HEK293 (cell line): Measurements from ENCODE around the gene RASD1.

Experiments used
- CTCF ChIA-PET: fragments of 350-600 bp; formaldehyde crosslinking; extraction: SDS; loops from one replicate; lab custom pipeline; 2021; ENCODE audit warnings: antibody characterized with exemption; lab: Yijun Ruan, JAX
- POLR2A ChIA-PET: fragments of 300-600 bp; formaldehyde crosslinking; extraction: SDS; loops from one replicate; lab custom pipeline; 2020; ENCODE audit warnings: antibody characterized with exemption, inconsistent platforms; lab: Yijun Ruan, JAX
- H3K27ac ChIP-seq: fragments of 200-500 bp; sonication (Bioruptor generic); 2 replicates; pipeline ENCODE4 v1.5.1; 2014; ENCODE audit warnings: low read depth, low read length, control low read depth, inconsistent platforms; ENCODE audit errors: extremely low read depth
- H3K36me3 ChIP-seq, 2 experiments: fragments of 200-500 bp in 1 of 2; sonication (Bioruptor generic) in 1 of 2; 1 replicate in 1 of 2; 2 replicates in 1 of 2; pipeline ENCODE4 v1.5.1; 2014 to 2017; ENCODE audit warnings: inconsistent platforms in 2 of 2, low read length in 2 of 2; ENCODE audit not compliant: control insufficient read depth in 2 of 2, insufficient read depth in 1 of 2
- H3K4me1 ChIP-seq: fragments of 200-500 bp; sonication (Bioruptor generic); 2 replicates; pipeline ENCODE4 v1.5.1; 2014; ENCODE audit warnings: mild to moderate bottlenecking, low read length, inconsistent platforms; ENCODE audit not compliant: control insufficient read depth, insufficient read depth
- H3K4me3 ChIP-seq: 2 replicates; pipeline ENCODE4 v1.5.1; 2011; ENCODE audit warnings: low read depth, mild to moderate bottlenecking, control low read depth, low read length, moderate library complexity
- H3K9me3 ChIP-seq: fragments of 200-500 bp; sonication (Bioruptor generic); 2 replicates; pipeline ENCODE4 v1.5.1; 2014; ENCODE audit warnings: low read depth, low read length, inconsistent platforms; ENCODE audit not compliant: control insufficient read depth, insufficient read depth
- BCL6B ChIP-seq: fragments of 450-650 bp; formaldehyde crosslinking; IDR thresholded peaks from 2 replicates; pipeline ENCODE4 v1.5.1; 2017; ENCODE audit warnings: missing biosample characterization, missing genetic modification characterization
- FEZF1 ChIP-seq: fragments of 450-650 bp; formaldehyde crosslinking; IDR thresholded peaks from 2 replicates; pipeline ENCODE4 v1.5.1; 2016; ENCODE audit warnings: missing biosample characterization, missing genetic modification characterization
- GLI4 ChIP-seq: fragments of 450-650 bp; formaldehyde crosslinking; IDR thresholded peaks from 2 replicates; pipeline ENCODE4 v1.5.1; 2016; ENCODE audit warnings: missing biosample characterization, missing genetic modification characterization
- KLF1 ChIP-seq: fragments of 450-650 bp; formaldehyde crosslinking; IDR thresholded peaks from 2 replicates; pipeline ENCODE4 v1.5.1; 2016; ENCODE audit warnings: missing biosample characterization, missing genetic modification characterization
- PRDM4 ChIP-seq: fragments of 450-650 bp; formaldehyde crosslinking; IDR thresholded peaks from 2 replicates; pipeline ENCODE4 v1.5.1; 2017; ENCODE audit warnings: missing biosample characterization, missing genetic modification characterization
- PRDM6 ChIP-seq: fragments of 450-650 bp; formaldehyde crosslinking; IDR thresholded peaks from 2 replicates; pipeline ENCODE4 v1.5.1; 2017; ENCODE audit warnings: missing biosample characterization, missing genetic modification characterization
- REPIN1 ChIP-seq: fragments of 450-650 bp; formaldehyde crosslinking; IDR thresholded peaks from 2 replicates; pipeline ENCODE4 v1.5.1; 2017; ENCODE audit warnings: missing biosample characterization, missing genetic modification characterization, low read depth
- WT1 ChIP-seq: fragments of 450-650 bp; formaldehyde crosslinking; IDR thresholded peaks from 2 replicates; pipeline ENCODE4 v1.5.1; 2016; ENCODE audit warnings: missing biosample characterization, missing genetic modification characterization
- ZBTB17 ChIP-seq: fragments of 450-650 bp; formaldehyde crosslinking; IDR thresholded peaks from 2 replicates; pipeline ENCODE4 v1.5.1; 2016; ENCODE audit warnings: missing biosample characterization, missing genetic modification characterization
- ZBTB44 ChIP-seq: fragments of 450-650 bp; IDR thresholded peaks from 2 replicates; pipeline ENCODE4 v1.5.1; 2018; ENCODE audit warnings: missing biosample characterization, mild to moderate bottlenecking, missing genetic modification characterization
- ZBTB6 ChIP-seq: fragments of 450-650 bp; formaldehyde crosslinking; IDR thresholded peaks from 2 replicates; pipeline ENCODE4 v1.5.1; 2017; ENCODE audit warnings: missing biosample characterization, missing genetic modification characterization
- ZNF302 ChIP-seq: fragments of 450-650 bp; formaldehyde crosslinking; IDR thresholded peaks from 2 replicates; pipeline ENCODE4 v1.5.1; 2016; ENCODE audit warnings: missing biosample characterization, missing genetic modification characterization, low read depth
- ZNF335 ChIP-seq: fragments of 450-650 bp; formaldehyde crosslinking; conservative IDR thresholded peaks from 2 replicates; pipeline ENCODE4 v1.5.1; 2016; ENCODE audit warnings: missing biosample characterization, missing genetic modification characterization
- ZNF449 ChIP-seq: fragments of 450-650 bp; formaldehyde crosslinking; IDR thresholded peaks from 2 replicates; pipeline ENCODE4 v1.5.1; 2017; ENCODE audit warnings: missing biosample characterization, mild to moderate bottlenecking, missing genetic modification characterization, moderate library complexity
- ZNF544 ChIP-seq: fragments of 450-650 bp; formaldehyde crosslinking; IDR thresholded peaks from 2 replicates; pipeline ENCODE4 v1.5.0; 2017; ENCODE audit warnings: missing biosample characterization, missing genetic modification characterization
- ZNF560 ChIP-seq: fragments of 450-650 bp; formaldehyde crosslinking; IDR thresholded peaks from 2 replicates; pipeline ENCODE4 v1.5.1; 2017; ENCODE audit warnings: missing biosample characterization, missing genetic modification characterization, borderline replicate concordance
- ZNF580 ChIP-seq: fragments of 450-650 bp; formaldehyde crosslinking; IDR thresholded peaks from 2 replicates; pipeline ENCODE4 v1.5.1; 2016; ENCODE audit warnings: missing biosample characterization, missing genetic modification characterization
- ZNF660 ChIP-seq: fragments of 450-650 bp; IDR thresholded peaks from 2 replicates; pipeline ENCODE4 v1.5.1; 2018; ENCODE audit warnings: missing biosample characterization, mild to moderate bottlenecking, missing genetic modification characterization
- ZNF692 ChIP-seq: fragments of 450-650 bp; formaldehyde crosslinking; IDR thresholded peaks from 2 replicates; pipeline ENCODE4 v1.5.1; 2016; ENCODE audit warnings: missing biosample characterization, missing genetic modification characterization
- ZNF785 ChIP-seq: fragments of 450-650 bp; formaldehyde crosslinking; IDR thresholded peaks from 2 replicates; pipeline ENCODE4 v1.5.1; 2016; ENCODE audit warnings: missing biosample characterization, missing genetic modification characterization
- ZSCAN18 ChIP-seq: fragments of 450-650 bp; formaldehyde crosslinking; IDR thresholded peaks from 2 replicates; pipeline ENCODE4 v1.5.1; 2016; ENCODE audit warnings: missing biosample characterization, missing genetic modification characterization
- ZSCAN23 ChIP-seq: fragments of 450-650 bp; formaldehyde crosslinking; IDR thresholded peaks from 2 replicates; pipeline ENCODE4 v1.5.1; 2016; ENCODE audit warnings: missing biosample characterization, missing genetic modification characterization

RASD1 gene

GRCh38 chr17:17538417-17539391 lies 42.5 kb upstream of the RASD1 start:
- CTCF ChIA-PET = interaction anchor here (0.6 to 2.6 kb wide), 8 partner anchors 9 to 1072 kb away, joined by 3 to 17 read pairs (median 5); no protein-coding TSS in a partner anchor
- H3K9me3 ChIP-seq = no peaks in the 10 kb centered on the region
- POLR2A ChIA-PET = interaction anchor here (0.9 to 2.3 kb wide), 2 partner anchors 11 to 42 kb away, joined by 3 to 12 read pairs; partner anchors contain the start of gene RASD1
- no peak overlapping the region for H3K4me3 ChIP-seq
- H3K36me3 ChIP-seq = no peaks in the 10 kb centered on the region
- H3K27ac ChIP-seq = no peak overlapping the region
- H3K4me1 ChIP-seq = peaks cover 7% of the 10 kb centered on the region
- TF ChIP-seq ZNF580 (tag by site-specific recombination) (no peak), ZNF560 (tag by site-specific recombination) (no peak), ZNF785 (no peak), ZSCAN18 (no peak), ZBTB17 (tag by site-specific recombination) (0 out of 2 replicates have a peak, but pooled peaks have one; percentile 22), ZBTB44 (tag by site-specific recombination) (no peak), FEZF1 (peak; percentile 77), ZNF302 (tag by site-specific recombination) (no peak), BCL6B (no peak), PRDM6 (tag by site-specific recombination) (0 out of 2 replicates have a peak, but pooled peaks have one; percentile 31), PRDM4 (tag by site-specific recombination) (no peak), GLI4 (tag by site-specific recombination) (no peak), ZNF449 (tag by site-specific recombination) (peak; percentile 31; the same call in 1 of the 2 replicates), KLF1 (tag by site-specific recombination) (peak; percentile 85), ZNF335 (tag by site-specific recombination) (peak; percentile 55), ZSCAN23 (tag by site-specific recombination) (no peak), WT1 (tag by site-specific recombination) (no peak), ZNF660 (tag by site-specific recombination) (no peak), ZNF692 (0 out of 2 replicates have a peak, but pooled peaks have one; percentile 19), ZNF544 (tag by site-specific recombination) (no peak), REPIN1 (tag by site-specific recombination) (no peak), ZBTB6 (tag by site-specific recombination) (no peak)
